Measurements from ENCODE around the gene ATP5PD.
"Not testable (repeated sequence)": the region's sequence is repeated elsewhere in the genome, so short reads cannot be mapped to it uniquely, and the experiment has no call there.

ATP5PD gene

GRCh38 chr17:75084039-75084660, 37.4 kb upstream of the ATP5PD start:
- Histone ChIP-seq H3K36me3 (replicated peaks) (0 out of 2 replicates have a peak, but pooled peaks cover 2% of the 10 kb centered on the region), H3K9me3 (no peaks in the 10 kb centered on the region), H3K27me3 (ENCODE audit: low read depth) (no peaks in the 10 kb centered on the region), H3K4me3 (no peak overlapping the region), H3K4me1 (peaks cover 17% of the 10 kb centered on the region)
- in situ Hi-C loops (cut with MboI; ENCODE audit: low sequenced_read_pairs): no loop called here
- no peak for DNase-seq (ENCODE audit: low spot score in 2 of 2)

DNA sequence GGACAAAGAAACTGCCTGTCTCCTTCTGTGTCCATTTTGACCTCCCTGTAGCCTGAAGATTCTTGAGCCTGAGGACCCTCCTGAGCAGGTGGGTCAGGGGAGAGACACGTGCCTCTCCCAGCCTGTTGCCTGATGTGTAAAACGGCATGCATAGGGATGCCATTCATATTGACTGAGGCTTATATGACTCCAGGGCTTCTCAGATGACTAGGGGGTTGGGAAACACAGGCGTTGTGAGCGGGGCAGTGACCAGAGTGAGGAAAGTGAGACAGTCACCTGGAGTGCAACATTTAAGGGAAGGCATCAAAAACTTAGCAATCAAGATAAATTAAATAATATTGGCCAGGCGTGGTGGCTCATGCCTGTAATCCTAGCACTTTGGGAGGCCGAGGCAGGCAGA, 35.9 kb upstream of the ATP5PD start:
- in situ Hi-C loops (cut with MboI; ENCODE audit: low sequenced_read_pairs): no loop called here
- H3K4me3 ChIP-seq: no peak overlapping the region
- H3K27me3 ChIP-seq (ENCODE audit: low read depth): no peaks in the 10 kb centered on the region
- no peaks in the 10 kb centered on the region for H3K9me3 ChIP-seq
- no peak for DNase-seq (ENCODE audit: low spot score in 2 of 2)
- peaks cover 5% of the 10 kb centered on the region for H3K4me1 ChIP-seq
- no peaks in the 10 kb centered on the region for H3K36me3 ChIP-seq (replicated peaks)

DNA sequence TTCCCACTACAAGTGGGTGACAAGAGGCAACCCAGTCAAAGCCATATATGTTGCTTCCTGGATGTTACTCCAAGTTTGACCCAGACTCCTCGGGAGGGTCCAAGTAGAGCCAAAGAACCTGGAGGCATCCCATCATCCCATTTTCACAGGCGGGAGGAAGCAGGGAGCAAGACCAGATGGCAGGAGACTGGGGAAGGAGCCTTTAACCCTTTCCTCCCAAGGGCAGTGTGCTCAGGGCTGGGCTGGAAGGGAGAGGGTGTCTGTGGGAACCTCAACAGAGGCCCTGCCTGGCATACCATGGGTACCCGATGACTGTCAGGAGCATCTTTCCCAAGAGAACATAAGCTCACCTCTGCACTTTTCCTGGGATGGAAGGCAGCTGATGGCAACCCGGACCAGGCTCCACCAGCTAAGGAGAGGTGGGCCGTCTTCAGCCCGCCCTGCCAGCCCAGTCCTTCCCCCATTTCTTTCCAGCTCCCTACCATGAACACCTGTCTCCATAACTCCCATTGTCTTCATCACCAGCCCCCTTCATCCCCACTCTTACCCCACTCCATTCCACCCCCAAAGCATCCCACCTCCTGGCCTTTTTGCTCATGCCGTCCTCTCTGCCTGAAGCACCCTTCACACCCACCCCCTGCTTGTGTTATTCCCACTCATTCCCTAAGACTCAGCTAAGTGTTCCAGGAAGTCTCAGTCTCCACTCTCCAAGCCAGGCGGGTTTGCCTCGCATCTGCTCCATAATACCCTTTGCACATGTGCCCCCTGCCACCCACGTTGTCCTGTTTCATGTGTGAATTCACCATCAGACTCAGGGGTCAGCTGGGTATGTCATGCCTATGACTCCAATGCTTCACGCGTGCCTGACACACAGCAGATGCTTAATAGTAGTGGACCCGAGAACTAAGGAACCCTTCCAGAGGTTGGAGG, 35.1 kb upstream of the ATP5PD start:
- DNase-seq (ENCODE audit: low spot score in 2 of 2): no peak
- H3K4me3 ChIP-seq: no peak overlapping the region
- H3K4me1 ChIP-seq: no peaks in the 10 kb centered on the region; the same call in 1 of the 2 replicates
- no peaks in the 10 kb centered on the region for H3K27me3 ChIP-seq (ENCODE audit: low read depth)
- H3K9me3 ChIP-seq: no peaks in the 10 kb centered on the region
- in situ Hi-C loops (cut with MboI; ENCODE audit: low sequenced_read_pairs): no loop called here
- H3K36me3 ChIP-seq (replicated peaks): no peaks in the 10 kb centered on the region

- no peak for DNase-seq (ENCODE audit: low spot score in 2 of 2)
- in situ Hi-C loops (cut with MboI; ENCODE audit: low sequenced_read_pairs): no loop called here
Measured at GRCh38 chr17:75079023-75079373, 32.2 kb upstream of the ATP5PD start.

DNA sequence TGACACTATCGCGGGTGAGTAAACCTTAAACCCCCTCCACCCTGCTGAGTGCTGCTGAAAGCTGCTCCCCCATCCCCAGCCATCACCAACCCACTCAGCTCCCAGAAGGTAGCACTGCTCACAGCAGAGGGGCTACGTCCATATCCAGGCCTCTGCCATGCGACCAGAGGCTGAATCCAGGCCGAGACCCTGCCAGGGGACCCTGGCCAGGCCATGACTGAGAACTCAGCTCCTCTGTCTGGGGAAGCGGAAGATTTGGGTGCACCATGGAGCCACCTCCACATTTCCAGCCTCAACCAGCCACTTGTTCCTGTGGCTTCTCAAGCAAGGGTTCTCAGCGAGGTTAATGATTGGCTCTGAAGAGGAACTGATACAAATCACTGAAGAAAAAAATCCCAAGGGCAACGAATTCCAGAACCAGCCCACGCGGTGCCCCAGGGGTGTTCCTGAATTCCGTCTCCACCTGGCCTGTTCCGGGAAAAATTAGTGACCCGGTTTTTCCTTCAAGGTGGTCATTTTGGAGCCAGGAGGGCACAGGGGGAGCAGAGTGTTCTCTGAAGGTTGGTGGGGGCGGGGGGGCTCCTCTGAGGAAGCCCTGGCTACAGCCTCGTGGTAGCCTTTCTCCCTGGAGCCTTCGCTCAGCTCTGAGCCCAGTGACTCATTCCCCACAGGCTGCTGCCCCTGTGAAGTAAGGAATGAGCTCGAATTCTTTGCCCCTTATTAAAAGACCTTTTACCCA, 31.7 kb upstream of the ATP5PD start:
- H3K36me3 ChIP-seq (replicated peaks): no peaks in the 10 kb centered on the region
- H3K9me3 ChIP-seq: no peaks in the 10 kb centered on the region
- no peaks in the 10 kb centered on the region for H3K4me1 ChIP-seq
- in situ Hi-C loops (cut with MboI; ENCODE audit: low sequenced_read_pairs): no loop called here
- DNase-seq (ENCODE audit: low spot score in 2 of 2): no peak
- H3K4me3 ChIP-seq: no peak overlapping the region
- H3K27me3 ChIP-seq (ENCODE audit: low read depth): no peaks in the 10 kb centered on the region

More at GRCh38 chr17:75079023-75079373, 32.2 kb upstream of the ATP5PD start:
- Histone ChIP-seq H3K4me1 (no peaks in the 10 kb centered on the region), H3K9me3 (no peaks in the 10 kb centered on the region), H3K27me3 (ENCODE audit: low read depth) (no peaks in the 10 kb centered on the region), H3K36me3 (replicated peaks) (no peaks in the 10 kb centered on the region), H3K4me3 (no peak overlapping the region)

GRCh38 chr17:75077496-75078283, 30.9 kb upstream of the ATP5PD start:
- in situ Hi-C loops (cut with MboI; ENCODE audit: low sequenced_read_pairs): no loop called here
- Histone ChIP-seq H3K4me1 (no peaks in the 10 kb centered on the region), H3K36me3 (replicated peaks) (no peaks in the 10 kb centered on the region), H3K9me3 (no peaks in the 10 kb centered on the region), H3K4me3 (no peak overlapping the region), H3K27me3 (ENCODE audit: low read depth) (no peaks in the 10 kb centered on the region)
- no peak for DNase-seq (ENCODE audit: low spot score in 2 of 2)

DNA sequence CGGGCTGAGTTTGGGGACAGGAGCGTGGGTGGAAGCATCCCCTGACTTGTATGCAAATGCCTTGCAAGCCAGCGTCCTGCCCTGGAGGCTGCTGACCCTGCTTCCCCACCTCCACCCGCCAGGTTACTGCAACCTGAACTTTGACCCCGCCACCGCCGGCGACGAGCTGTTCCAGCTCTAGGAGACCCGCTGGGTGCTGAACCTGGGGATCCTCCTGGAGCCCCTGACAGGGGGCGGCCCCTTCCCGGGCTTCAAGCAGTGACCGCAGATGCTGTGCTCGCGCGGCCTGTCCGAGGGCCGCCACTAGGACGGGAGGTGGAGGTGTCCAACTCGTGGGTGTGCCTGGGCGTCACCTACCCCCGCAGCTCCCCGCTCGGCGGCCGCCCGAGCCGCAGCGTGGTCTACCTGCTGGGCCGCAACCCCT, 30.3 kb upstream of the ATP5PD start:
- H3K4me1 ChIP-seq: no peaks in the 10 kb centered on the region
- in situ Hi-C loops (cut with MboI; ENCODE audit: low sequenced_read_pairs): no loop called here
- H3K36me3 ChIP-seq (replicated peaks): no peaks in the 10 kb centered on the region
- no peak for DNase-seq (ENCODE audit: low spot score in 2 of 2)
- H3K27me3 ChIP-seq (ENCODE audit: low read depth): no peaks in the 10 kb centered on the region
- no peaks in the 10 kb centered on the region for H3K9me3 ChIP-seq
- no peak overlapping the region for H3K4me3 ChIP-seq

GRCh38 chr17:75075597-75076336, 29.0 kb upstream of the ATP5PD start:
- Histone ChIP-seq H3K4me3 (no peak overlapping the region), H3K9me3 (no peaks in the 10 kb centered on the region), H3K4me1 (no peaks in the 10 kb centered on the region), H3K27me3 (ENCODE audit: low read depth) (no peaks in the 10 kb centered on the region), H3K36me3 (replicated peaks) (no peaks in the 10 kb centered on the region)
- DNase-seq (ENCODE audit: low spot score in 2 of 2): no peak
- in situ Hi-C loops (cut with MboI; ENCODE audit: low sequenced_read_pairs): no loop called here

GRCh38 chr17:75074532-75074931, 27.8 kb upstream of the ATP5PD start:
- no peak overlapping the region for H3K4me3 ChIP-seq
- no peaks in the 10 kb centered on the region for H3K4me1 ChIP-seq
- no peaks in the 10 kb centered on the region for H3K36me3 ChIP-seq (replicated peaks)
- H3K27me3 ChIP-seq (ENCODE audit: low read depth): no peaks in the 10 kb centered on the region
- DNase-seq (ENCODE audit: low spot score in 2 of 2): no peak
- in situ Hi-C loops (cut with MboI; ENCODE audit: low sequenced_read_pairs): no loop called here
- no peaks in the 10 kb centered on the region for H3K9me3 ChIP-seq

DNA sequence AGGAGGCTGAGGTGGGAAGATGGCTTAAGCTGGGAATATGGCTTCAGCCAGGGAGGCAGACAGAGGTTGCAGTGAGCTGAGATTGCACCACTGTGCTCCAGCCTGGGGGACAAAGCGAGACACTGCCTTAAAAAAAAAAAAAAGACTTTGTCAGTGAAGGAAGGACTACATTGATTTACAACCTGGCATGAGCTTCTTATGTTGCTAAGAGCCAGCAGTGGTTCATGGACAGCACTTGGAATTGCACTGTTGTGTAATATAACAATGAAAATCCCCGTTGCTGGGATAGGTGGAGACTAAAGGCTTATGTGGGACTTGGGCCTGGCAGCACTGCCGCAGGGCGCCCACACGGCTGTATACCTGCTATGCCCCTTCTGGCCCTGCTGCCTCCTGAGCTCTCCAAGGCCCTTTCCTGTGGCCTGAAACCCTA, 26.9 kb upstream of the ATP5PD start:
- Histone ChIP-seq H3K27me3 (ENCODE audit: low read depth) (no peaks in the 10 kb centered on the region), H3K9me3 (no peaks in the 10 kb centered on the region), H3K4me1 (no peaks in the 10 kb centered on the region), H3K4me3 (no peak overlapping the region), H3K36me3 (replicated peaks) (no peaks in the 10 kb centered on the region)
- DNase-seq (ENCODE audit: low spot score in 2 of 2): no peak
- in situ Hi-C loops (cut with MboI; ENCODE audit: low sequenced_read_pairs): no loop called here

DNA sequence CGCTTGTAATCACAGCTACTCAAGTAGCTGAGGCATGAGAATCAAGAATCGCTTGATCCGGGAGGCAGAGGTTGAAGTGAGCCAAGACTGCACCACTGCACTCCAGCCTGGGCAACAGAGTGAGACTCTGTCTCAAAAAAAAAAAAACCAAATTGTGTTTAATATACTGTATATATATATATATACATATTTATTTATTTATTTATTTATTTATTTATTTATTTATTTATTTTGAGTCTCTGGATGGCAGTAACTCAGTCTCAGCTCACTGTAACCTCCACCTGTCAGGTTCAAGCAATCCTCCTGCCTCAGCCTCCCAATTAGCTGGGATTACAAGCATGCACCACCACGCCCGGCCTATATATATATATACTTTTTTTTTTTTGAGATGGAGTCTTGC, 26.1 kb upstream of the ATP5PD start:
- H3K4me3 ChIP-seq; H3K9me3 ChIP-seq; H3K36me3 ChIP-seq (replicated peaks); H3K4me1 ChIP-seq; in situ Hi-C loops (cut with MboI; ENCODE audit: low sequenced_read_pairs); H3K27me3 ChIP-seq (ENCODE audit: low read depth); DNase-seq (ENCODE audit: low spot score in 2 of 2): not testable (repeated sequence)

DNA sequence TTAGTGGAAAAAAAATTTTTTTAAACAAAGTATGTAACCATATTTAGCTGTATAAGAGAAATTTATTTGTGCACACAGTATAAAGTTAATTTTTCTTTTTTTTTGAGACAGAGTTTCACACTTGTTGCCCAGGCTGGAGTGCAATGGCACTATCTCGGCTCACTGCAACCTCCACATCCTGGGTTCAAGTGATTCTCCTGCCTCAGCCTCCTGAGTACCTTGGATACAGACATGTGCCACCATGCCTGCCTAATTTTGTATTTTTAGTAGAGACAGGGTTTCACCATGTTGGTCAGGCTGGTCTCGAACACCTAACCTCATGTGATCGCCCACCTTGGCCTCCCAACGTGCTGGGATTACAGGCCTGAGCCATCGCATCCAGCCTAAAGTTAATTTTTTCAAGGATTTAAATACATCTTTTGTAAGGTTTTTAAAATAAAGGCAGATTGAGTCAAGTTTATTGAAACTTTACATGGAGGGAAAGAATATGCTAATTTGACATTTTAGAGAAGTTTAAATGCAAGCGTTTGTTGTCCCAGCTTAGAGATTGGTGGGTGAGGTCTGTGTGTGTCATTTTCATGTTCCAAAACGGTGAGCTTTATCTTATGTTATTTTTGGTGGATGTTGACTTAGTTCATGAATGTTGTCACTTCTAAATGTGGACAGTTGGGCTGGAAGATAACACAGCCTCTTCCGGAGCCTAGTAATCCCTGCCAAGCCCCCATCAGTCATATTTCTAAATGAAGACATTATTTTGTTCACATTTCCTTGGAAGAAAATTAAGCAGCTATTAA, 24.9 kb upstream of the ATP5PD start:
- H3K4me3 ChIP-seq; H3K36me3 ChIP-seq (replicated peaks); H3K4me1 ChIP-seq; in situ Hi-C loops (cut with MboI; ENCODE audit: low sequenced_read_pairs); H3K9me3 ChIP-seq; DNase-seq (ENCODE audit: low spot score in 2 of 2); H3K27me3 ChIP-seq (ENCODE audit: low read depth): not testable (repeated sequence)
